HS-5 (cell line): ENCODE data around the gene HECTD2.
A peak's percentile ranks its signal among the peaks of the same experiment; 100 is the strongest.
"Not testable (repeated sequence)": the region's sequence is repeated elsewhere in the genome, so short reads cannot be mapped to it uniquely, and the experiment has no call there.

Experiments used
- DNase-seq: peaks from one replicate; pipeline ENCODE4 v3.0.0-alpha.2; 2012; ENCODE audit warnings: low read depth

HECTD2 gene

DNA sequence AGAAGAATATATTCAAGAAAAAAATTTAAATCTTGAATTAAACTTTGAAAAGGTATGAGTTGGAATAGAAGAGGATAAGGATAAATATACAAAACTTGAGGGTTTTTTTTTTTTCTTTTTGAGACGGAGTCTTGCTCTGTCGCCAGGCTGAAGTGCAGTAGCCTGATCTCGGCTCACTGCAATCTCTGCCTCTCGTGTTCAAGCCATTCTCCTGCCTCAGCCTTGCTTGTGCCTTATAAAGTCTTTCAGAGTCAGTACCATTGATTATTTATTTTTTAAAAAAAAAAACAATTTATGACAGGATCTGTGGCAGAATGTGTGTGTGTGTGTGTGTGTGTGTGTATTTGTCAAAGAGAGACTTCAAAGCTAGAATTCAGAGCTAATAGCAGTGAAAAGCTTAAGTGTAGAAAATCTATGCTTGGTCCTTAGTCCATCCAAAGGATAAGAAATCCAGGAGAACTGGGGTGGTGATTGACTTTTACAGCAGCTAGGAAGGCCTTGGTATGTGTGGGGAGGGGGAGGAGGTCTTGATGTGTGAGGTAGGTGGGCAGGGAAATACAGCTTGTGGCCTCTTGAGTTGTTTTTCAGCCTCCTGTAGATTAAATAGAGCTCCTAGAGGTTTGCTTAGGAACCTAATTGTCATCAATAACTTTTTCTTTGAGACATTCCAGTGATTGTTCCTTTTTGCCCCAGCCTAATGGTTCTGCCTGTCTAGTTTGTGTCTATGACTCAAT lies 2.4 kb downstream of the HECTD2 start:
- no peak for DNase-seq

DNA sequence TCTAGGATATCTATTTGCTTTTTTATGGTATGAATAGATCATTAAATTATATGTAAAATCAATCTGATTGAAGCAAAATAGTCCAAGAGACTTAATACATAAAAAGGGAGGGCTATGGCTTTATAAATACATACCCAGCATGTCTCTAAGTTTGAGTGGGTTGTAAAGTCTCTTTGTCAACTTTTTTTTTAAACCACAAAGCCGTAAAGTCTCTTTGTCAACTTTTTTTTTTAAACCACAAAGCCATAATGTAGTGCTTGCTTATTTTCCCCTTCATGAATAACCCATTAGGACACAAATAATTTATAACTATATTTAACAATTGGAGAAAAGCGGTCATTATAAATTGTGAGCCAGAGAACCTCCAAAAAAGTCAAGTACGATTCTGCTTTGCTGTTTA lies 5.7 kb downstream of the HECTD2 start:
- DNase-seq = no peak

DNA sequence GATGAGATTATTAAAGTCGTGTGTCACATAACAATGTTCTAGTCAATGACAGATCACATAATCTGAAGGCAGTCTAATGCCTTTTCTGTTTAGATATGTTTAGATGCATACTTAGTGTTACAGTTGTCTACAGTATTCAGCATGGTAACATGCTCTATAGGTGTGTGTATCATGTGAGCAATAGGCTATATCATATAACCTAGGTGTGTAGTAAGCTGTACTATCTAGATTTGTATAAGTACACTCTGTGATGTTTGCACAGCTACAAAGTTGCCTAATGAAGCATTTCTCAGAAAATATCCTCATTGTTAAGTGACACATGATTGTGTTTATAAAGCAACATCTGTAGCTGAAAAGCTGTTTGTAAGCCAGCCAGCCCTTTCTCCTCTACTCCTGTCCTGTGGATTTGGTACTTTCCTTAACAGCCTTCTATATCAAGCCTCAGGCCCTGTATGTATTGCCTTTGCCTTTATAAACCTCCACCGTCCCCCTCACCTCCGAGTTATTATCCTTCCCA lies 6.3 kb downstream of the HECTD2 start:
- DNase-seq = no peak

DNA sequence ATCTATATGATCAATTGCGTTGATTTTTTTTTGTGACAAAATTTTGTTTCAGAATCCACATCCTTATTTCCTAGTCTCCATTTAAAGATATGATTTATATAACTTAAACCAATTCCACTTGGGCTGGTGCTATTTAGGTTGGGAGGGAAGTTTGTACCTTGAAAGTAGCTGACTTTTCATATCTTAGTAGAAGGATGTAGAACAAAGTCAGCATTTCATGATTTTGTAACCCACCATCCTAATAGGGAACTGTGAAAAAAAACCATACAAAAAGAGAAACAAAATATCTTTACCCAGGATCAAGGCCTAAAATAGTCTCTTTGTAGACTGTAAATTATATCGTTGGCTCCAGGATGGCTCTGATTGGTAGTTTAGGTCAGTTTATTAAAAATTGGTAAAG lies 8.3 kb downstream of the HECTD2 start:
- no peak for DNase-seq

DNA sequence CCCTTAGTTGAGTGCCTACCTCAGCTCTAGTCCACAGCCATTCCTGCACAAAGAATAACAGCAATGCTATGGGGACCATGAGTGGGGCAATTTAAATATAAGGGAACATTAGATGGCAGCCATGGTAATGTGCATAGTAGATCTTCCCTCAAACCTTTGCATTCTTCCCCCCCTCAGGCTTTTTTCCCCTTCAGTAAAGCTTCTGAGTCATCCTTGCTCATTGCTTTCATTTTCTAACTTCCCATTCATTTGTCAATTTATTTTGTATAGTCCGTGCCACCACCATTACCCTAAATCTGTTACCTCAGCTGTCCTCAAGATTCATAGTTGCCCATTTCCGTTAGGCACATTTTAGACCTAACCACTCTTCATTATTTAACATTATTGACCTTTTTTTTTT lies 10.7 kb downstream of the HECTD2 start:
- DNase-seq = no peak

DNA sequence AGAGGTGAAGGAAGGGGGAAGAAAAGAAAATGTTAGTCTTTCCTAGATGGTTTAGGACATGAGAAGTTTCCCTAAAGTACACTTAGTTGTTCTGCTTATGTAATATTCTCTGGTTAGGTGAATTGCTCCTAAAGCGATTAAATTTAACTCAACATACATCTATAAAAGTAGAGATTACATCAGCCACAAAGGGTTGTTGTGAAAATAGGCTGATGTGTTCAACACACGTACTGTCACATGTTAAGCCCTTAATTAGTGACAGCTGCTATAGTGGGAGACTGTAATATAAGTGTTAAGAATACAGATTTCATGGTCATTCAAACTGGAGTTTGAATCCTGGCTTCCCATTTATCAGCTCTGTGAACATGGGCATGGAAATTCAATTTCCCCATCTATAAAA lies 12.8 kb downstream of the HECTD2 start:
- DNase-seq = no peak

DNA sequence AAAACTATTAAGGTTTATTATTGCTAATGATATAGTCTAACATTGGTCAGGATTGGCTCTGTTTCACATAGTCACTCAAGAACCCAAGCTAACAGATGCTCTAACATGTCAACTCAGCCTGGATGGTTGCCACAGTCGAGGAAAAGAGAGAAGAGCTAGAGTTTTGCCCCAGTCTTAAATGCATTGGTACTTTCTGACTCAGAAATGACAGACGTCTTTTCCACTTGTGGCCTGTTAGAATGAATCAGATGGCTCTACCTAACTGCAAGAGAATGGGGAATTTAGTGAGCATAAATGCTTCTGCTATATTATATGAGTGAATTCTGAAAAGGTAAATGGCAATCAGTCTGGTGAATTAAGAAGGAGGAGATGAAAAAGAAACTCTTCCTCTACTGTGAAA lies 13.9 kb downstream of the HECTD2 start:
- no peak for DNase-seq

DNA sequence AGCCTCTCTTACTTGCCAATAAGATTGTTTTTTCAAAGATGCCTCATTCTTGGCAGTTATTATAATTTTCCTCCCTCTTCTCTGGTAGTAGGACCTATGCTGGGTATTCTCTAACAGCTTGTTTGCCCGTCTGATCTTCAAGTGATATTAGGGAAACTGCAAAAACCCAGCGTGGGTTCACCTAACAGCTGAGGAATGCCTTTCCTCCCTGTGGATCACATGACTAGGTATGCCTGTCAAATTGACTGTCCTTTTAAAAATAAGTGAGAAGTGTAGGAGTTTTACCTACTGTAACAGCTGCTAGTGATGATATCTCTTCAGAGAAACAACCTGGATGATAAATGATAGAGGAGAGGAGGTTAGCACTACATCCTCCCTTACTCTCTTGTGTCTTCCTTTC lies 22.0 kb downstream of the HECTD2 start:
- no peak for DNase-seq

DNA sequence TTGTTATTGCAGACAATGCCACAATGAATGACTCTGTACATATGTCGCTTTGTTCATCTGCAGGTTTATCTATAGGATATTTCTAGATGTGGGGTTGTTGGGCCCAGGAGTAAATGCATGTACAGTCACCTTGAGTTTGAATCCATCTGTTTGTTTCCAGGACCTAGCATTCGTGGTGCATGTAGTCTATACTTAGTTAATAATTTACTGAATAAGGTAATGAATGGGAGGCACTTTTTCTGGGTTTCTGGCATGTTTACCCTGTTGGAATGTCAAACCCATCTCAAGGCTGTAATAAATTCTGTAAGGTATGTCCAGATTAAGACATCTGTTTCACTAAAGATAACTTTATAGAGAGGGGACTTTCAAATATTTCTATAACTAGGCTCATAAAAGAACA lies 23.5 kb downstream of the HECTD2 start:
- no peak for DNase-seq

DNA sequence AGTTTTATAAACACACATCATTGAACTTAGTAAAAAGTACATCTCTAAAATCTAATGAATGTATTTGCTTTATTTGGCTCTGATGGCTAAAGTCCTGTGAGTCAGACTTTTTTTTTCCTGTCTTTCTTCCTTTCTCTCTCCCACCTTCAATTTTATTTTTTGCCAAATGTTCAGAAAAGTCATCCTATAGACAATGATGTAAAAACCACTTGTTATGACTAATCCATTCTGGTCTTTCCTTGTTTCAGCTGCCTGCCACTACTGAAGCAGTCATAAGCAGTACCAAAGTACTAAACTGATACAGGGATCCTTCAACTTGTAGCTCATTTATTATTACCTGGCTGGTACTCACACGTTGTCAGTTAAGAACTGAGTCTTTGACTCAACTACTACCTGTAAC lies 23.9 kb downstream of the HECTD2 start:
- DNase-seq = no peak

DNA sequence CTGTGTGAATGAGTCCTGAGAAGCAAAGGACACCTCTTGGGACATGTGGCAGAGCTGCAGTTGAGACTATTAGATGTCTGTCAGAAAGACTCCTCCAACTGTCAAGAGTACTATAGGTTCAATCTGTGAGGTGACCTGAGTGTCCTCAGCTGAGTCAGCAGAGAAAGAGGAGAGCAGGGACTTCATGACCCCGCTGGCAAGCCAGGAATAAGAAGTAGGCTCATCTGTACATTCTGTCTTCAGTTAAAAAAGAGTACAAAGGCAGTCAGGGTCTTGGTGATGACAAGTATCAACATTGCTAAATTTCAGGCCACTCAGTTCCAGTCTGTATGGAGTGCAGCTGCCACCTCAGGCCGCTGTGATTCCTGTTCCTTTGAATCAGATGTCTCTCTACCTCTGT lies 25.1 kb downstream of the HECTD2 start:
- no peak for DNase-seq

DNA sequence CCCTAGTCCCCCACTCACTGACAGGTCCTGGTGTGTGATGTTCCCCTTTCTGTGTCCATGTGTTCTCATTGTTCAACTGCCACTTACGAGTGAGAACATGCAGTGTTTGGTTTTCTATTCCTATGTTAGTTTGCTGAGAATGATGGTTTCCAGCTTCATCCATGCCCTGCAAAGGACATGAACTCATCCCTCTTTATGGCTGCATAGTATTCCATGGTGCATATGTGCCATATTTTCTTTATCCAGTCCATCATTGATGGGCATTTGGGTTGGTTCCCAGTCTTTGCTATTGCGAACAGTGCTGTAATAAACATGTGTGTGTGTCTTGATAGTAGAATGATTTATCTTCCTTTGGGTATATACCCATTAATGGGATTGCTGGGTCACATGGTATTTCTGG lies 28.1 kb downstream of the HECTD2 start:
- DNase-seq = not testable (repeated sequence)

DNA sequence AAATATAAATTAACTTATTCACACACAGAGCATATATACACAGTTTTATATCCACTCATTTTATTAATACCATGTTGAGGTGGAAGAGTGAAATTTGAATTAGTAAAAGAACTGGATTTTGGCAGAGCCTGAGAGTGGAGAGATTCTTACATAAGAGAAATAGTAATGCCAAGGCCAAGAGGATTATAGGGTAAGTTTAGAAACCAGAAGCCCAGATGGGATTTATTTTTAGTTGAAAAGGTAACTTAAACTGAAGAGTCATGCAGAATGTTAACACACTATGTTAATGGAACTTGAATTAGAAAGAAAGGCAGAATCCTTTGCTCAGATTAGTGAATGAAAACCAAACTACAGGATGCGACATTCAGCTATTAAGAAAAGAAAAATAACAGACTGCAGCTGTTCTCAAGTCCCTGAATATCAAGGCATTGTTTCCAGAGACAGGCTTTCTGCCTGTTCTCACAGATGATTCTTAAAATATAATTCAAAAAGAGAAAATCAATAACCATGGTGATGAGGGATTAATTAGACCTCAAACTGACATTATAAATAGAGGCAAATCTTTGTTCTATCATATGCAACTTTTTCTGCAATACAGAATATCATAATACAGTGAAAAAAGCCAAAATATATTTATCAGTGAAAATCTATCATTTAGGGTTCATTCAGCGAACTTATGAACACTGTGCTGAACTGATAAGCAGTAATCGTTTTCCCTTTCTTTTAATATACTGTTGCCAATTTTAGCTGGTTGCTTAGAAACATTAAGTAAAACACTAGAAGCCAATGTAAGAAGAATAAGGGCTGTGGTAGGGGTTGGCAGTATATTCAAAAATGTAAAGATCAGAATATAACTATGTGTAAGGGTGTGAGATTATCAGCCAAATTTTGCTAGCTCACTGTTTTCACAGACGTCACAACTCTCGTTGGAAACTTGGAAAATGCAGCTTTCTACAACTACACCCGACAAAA lies 34.4 kb downstream of the HECTD2 start:
- DNase-seq = no peak

DNA sequence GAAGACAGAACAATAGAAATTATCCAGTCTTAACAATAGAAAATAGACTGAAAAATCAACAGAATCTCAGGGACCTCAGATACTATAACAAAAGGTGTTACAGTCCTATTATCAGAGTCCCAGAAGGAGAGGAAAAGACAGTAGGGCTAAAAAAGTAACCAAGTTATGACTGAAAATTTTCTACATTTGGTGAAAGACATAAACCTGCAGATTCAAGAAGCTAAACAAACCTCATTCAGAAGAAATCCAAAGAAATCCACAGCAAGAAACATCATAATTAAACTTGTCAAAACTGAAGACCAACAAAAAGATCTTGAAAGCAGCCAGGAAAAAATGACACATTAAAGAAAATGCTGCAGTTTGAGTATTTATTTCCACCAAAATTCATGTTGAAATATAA lies 41.9 kb downstream of the HECTD2 start:
- DNase-seq = no peak

DNA sequence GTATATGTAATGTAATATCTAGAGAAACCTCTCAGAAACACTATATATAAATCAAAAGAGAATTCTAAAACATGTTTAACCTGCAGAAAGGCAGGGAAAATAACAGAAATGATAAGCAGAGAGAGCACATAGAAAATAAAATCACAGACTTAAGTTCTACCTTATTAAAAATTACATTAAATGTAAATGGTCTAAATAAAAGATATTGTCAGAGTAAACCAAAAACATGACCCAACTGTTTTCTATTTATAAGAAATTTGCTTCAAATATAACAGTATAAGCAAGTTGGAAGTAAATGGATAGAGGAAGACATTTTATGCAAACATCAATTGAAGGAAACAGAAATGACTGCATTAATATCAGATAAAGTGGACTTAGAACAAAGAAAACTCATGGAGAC lies 43.4 kb downstream of the HECTD2 start:
- DNase-seq = no peak

DNA sequence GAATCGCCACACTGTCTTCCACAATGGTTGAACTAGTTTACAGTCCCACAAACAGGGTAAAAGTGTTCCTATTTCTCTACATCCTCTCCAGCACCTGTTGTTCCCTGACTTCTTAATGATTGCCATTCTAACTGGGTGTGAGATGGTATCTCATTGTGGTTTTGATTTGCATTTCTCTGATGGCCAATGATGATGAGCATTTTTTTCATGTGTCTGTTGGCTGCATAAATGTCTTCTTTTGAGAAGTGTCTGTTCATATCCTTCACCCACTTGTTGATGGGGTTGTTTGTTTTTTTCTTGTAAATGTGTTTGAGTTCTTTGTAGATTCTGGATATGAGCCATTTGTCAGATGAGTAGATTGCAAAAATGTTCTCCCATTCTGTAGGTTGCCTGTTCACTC lies 45.0 kb downstream of the HECTD2 start:
- not testable (repeated sequence) for DNase-seq

DNA sequence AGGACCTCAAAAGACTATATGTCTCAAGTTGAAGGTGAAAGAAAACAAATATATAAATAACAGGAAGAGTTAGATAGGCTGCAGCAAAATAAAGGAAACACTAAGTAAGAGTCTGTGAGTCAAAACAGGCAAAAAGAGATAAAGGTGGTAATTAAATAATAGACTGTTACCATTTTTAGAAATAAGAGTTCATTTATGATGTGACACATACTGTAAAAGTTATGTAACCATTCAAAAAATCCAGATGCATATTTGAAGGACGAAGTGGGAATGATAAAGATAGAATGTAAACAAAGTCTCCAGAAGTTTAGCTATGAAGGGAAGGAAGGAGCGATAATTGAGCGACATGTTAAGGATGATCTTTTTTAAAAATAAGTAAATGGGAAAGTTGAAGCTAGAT lies 50.5 kb downstream of the HECTD2 start:
- no peak for DNase-seq

DNA sequence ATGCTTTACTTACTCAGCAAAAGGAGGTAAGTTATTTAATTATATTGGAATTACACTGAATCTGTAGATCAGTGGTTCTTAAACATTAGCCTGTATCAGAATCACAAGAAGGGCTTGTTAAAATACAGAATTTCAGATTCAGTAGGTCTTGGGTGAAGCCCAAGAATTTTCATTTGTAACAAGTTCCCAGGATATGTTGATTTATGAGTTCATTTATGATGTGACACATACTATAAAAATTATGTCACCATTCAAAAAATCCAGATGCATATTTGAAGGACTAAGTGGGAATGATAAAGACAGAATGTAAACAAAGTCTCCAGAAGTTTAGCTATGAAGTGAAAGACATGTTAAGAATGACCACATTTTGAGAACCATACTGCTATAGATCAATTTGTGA lies 52.3 kb downstream of the HECTD2 start:
- peak; percentile 4 for DNase-seq

DNA sequence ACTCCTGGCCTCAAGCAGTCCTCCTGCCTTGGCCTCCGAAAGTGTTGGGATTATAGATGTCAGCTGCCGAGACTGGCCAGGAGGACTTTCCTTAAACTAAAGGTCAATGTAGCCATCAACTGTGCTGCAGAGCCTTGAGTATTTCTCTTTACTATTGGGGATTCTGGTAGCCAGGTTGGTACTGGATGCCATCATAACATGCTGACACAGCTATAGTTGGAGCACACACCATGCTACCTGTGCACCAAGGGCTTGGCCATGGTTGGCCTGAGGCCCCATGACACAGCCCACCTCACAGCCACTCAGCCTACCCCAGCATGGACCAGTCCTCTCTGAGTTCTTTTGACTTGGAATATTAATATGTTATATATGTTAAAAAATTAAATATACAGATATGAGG lies 54.4 kb downstream of the HECTD2 start:
- no peak for DNase-seq

DNA sequence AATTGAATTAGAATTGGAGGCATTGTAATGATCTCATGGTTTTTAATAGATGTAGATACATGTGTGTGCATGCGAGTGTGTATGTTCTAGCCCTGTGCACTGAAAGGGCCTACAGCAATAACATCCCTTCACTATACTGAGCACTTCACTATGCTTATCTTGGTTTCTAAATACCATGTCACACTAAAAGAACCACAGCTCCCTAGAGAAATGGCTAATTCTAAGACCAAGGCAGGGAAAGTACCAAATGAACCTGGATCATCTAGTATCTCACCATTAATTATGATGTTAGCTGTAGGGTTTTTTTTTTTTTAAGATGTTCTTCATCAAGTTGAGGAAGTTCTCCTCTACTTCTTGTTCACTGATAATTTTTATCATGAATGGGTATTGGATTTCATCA lies 55.1 kb downstream of the HECTD2 start:
- no peak for DNase-seq

DNA sequence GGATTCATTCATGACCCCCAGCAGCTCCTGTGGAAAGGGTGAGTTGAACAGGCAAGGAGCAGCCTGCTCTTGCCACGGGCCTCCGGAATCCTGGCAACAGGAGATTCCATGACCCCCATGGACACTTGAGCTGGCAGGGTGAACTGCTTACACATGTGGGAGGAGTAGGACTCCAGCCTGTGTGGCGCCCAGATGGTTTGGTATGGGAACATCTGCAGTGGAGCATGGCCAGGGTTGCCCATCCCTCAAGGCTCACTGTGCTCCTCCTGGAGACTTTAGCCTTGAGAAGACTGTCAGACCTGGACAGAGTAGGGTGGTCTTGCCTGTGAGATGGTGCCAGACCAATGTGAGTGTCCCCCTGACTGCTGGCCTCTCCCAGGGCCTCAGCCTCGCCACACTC lies 57.0 kb downstream of the HECTD2 start:
- no peak for DNase-seq

DNA sequence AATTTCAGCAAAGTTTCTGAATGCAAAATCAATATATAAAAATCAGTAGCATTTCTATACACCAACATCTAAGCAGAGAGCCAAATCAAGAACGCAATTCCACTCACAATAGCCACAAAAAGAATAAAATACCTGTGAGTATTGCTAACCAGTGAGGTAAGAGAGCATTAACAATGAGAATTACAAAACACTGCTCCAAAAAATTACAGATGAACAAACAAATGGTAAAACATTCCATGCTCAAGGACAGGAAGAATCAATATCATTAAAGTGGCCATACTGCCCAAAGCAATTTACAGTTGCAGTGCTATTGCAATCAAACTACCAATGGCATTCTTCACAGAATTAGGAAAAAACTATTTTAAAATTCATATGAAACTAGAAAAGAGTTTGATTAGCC lies 61.5 kb downstream of the HECTD2 start:
- no peak for DNase-seq

DNA sequence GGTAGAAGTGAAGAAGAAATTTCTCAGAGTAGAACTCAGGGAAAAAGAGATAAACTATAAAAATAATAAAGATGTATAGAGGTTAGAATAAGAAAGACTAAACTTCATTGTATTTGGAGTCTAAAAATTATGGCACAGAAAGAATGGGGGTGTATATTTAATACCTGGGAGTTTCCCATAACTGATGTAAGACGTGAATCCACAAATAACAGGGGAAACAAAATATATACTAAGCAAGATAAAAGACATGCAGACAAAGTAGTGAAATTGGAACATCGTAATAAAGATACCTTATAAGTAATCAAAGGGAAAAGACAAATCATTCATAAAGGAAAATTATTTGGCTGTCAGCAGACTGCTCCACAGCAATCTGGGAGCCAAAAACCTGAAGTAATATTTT lies 62.8 kb downstream of the HECTD2 start:
- no peak for DNase-seq
